Measurements from ENCODE around the gene MTAP.

The MTAP gene

DNA sequence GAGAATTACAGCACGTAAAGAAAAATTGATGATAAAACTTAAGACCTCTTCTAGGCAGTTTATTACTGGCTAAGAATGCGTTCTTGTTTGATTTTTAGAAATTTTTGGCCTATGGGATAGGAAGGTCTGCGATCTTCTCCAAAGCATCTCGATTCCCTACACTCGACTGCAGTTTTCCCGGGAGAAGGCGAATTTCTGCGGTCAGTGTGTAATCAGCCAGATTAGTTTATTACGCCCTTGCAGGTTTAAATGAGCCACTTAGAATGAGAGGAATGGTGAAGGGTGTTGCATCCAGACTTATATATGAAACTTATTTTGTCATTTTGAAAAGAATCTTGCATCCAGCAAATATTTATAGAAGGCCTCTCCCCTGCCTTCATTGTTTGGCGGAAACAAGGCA, 1.2 kb downstream of the MTAP start:
- Histone ChIP-seq H3K79me1 (replicated peaks; ENCODE audit: low read length, poor library complexity, severe bottlenecking) (peaks cover 9% of the 10 kb centered on the region), H3K23ac (ENCODE audit: low read length in 2 of 2) (no peak overlapping the region), H3K27ac (ENCODE audit: low read length, poor library complexity, severe bottlenecking) (peak overlapping the region; percentile 79), H3K14ac (ENCODE audit: low read length in 2 of 2) (no peak overlapping the region), H4K8ac (ENCODE audit: low read length) (peak overlapping the region; percentile 65), H2AFZ (ENCODE audit: low read depth, low read length) (no peak overlapping the region), H3K4me1 (ENCODE audit: control insufficient read depth, insufficient read depth, low read depth, low read length) (peaks cover 10% of the 10 kb centered on the region), H3K4me2 (ENCODE audit: low read length, poor library complexity, severe bottlenecking) (peak overlapping the region; percentile 86), H2BK12ac (ENCODE audit: low read length in 2 of 2) (no peak overlapping the region), H3K4ac (ENCODE audit: low read depth in 1 of 2, low read length in 2 of 2) (no peak overlapping the region), H2AK5ac (ENCODE audit: low read length, severe bottlenecking) (no peak overlapping the region), H3K18ac (ENCODE audit: low read depth in 1 of 2, low read length in 2 of 2) (no peak overlapping the region), H2BK15ac (ENCODE audit: low read depth, poor library complexity, severe bottlenecking) (no peak overlapping the region), H2BK5ac (ENCODE audit: low read depth, low read length, poor library complexity, severe bottlenecking) (no peak overlapping the region), H3K27me3 (ENCODE audit: control insufficient read depth in 1 of 2, insufficient read depth in 1 of 2, low read length in 2 of 2) (no peaks in the 10 kb centered on the region), H3K4me3 (ENCODE audit: insufficient read depth in 1 of 2, low read depth in 1 of 2, low read length in 2 of 2) (peak overlapping the region; percentile 86 to 98), H3K36me3 (ENCODE audit: control insufficient read depth in 1 of 2, insufficient read depth in 2 of 2, low read depth in 1 of 2, low read length in 2 of 2) (peaks cover 7 to 19% of the 10 kb centered on the region in 2 experiments), H4K91ac (ENCODE audit: low read length) (no peak overlapping the region), H3K9ac (ENCODE audit: low read length) (peak overlapping the region; percentile 94), H2BK120ac (ENCODE audit: low read depth, low read length) (no peak overlapping the region), H3K9me3 (ENCODE audit: control insufficient read depth, low read length) (no peaks in the 10 kb centered on the region)
- peak; percentile 28 for DNase-seq
- 24% methylated on average over 6 of the region's 10 CpGs for WGBS

DNA sequence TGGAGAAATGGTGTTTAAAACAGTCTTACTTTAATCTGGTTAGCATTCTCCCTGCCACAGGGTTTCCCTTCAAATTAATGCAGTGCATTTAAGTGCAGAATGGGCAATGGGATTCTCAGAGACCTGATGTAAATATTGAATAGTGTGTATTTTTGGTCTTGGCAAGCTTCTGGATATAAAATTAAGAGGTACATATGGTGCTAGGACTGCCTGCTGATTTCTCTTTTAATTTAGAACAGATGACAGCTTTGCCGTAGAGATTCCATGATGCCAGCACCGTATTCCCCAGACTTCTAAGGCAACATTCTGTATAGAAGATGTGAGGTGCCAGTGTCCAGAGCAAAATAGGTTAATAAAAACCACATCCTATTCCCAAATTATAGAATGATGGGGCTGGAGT, 1.9 kb downstream of the MTAP start:
- H3K4me2 ChIP-seq (ENCODE audit: low read length, poor library complexity, severe bottlenecking) = peak overlapping the region; percentile 10
- no peak overlapping the region for H2BK12ac ChIP-seq (ENCODE audit: low read length in 2 of 2)
- 90% methylated on average over 2 of the region's 2 CpGs for WGBS
- no peak overlapping the region for H2BK15ac ChIP-seq (ENCODE audit: low read depth, poor library complexity, severe bottlenecking)
- H3K14ac ChIP-seq (ENCODE audit: low read length in 2 of 2) = no peak overlapping the region
- H3K79me1 ChIP-seq (replicated peaks; ENCODE audit: low read length, poor library complexity, severe bottlenecking) = peaks cover 12% of the 10 kb centered on the region
- H3K4me3 ChIP-seq (ENCODE audit: insufficient read depth in 1 of 2, low read depth in 1 of 2, low read length in 2 of 2) = peak overlapping the region in 1 of 2 experiments; percentile 86
- no peak overlapping the region for H2BK120ac ChIP-seq (ENCODE audit: low read depth, low read length)
- H2AK5ac ChIP-seq (ENCODE audit: low read length, severe bottlenecking) = no peak overlapping the region
- DNase-seq = no peak
- H4K8ac ChIP-seq (ENCODE audit: low read length) = no peak overlapping the region
- H4K91ac ChIP-seq (ENCODE audit: low read length) = no peak overlapping the region
- H3K9ac ChIP-seq (ENCODE audit: low read length) = peak overlapping the region; percentile 94
- H3K18ac ChIP-seq (ENCODE audit: low read depth in 1 of 2, low read length in 2 of 2) = no peak overlapping the region
- H3K36me3 ChIP-seq (ENCODE audit: control insufficient read depth in 1 of 2, insufficient read depth in 2 of 2, low read depth in 1 of 2, low read length in 2 of 2) = peaks cover 7 to 25% of the 10 kb centered on the region in 2 experiments
- H2AFZ ChIP-seq (ENCODE audit: low read depth, low read length) = no peak overlapping the region
- H3K23ac ChIP-seq (ENCODE audit: low read length in 2 of 2) = no peak overlapping the region
- H3K9me3 ChIP-seq (ENCODE audit: control insufficient read depth, low read length) = no peaks in the 10 kb centered on the region
- H2BK5ac ChIP-seq (ENCODE audit: low read depth, low read length, poor library complexity, severe bottlenecking) = no peak overlapping the region
- no peak overlapping the region for H3K4ac ChIP-seq (ENCODE audit: low read depth in 1 of 2, low read length in 2 of 2)
- H3K4me1 ChIP-seq (ENCODE audit: control insufficient read depth, insufficient read depth, low read depth, low read length) = peaks cover 10% of the 10 kb centered on the region
- no peak overlapping the region for H3K27ac ChIP-seq (ENCODE audit: low read length, poor library complexity, severe bottlenecking)
- no peaks in the 10 kb centered on the region for H3K27me3 ChIP-seq (ENCODE audit: control insufficient read depth in 1 of 2, insufficient read depth in 1 of 2, low read length in 2 of 2)

DNA sequence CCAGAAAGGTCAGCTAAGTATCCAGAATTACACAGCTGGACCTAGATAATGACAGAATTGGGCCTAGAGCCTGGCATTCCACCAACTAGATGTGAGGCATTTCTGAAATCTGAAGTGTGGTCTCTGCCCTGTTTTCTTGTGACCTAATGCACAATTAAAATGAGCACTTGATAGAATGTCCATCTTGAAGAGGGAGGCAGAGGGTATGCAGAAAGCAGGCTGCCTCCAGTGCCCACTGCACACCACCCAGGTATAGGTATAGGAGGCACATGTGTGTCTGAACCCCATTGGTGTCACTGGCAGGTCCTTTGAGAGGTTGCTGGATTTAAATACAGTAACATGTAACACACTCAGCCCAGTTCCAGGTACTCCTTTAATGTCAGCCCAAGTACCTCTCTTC, 2.4 kb downstream of the MTAP start:
- Histone ChIP-seq H3K79me1 (replicated peaks; ENCODE audit: low read length, poor library complexity, severe bottlenecking) (peaks cover 12% of the 10 kb centered on the region), H3K14ac (ENCODE audit: low read length in 2 of 2) (no peak overlapping the region), H2BK120ac (ENCODE audit: low read depth, low read length) (no peak overlapping the region), H3K4ac (ENCODE audit: low read depth in 1 of 2, low read length in 2 of 2) (no peak overlapping the region), H3K4me2 (ENCODE audit: low read length, poor library complexity, severe bottlenecking) (no peak overlapping the region), H3K4me3 (ENCODE audit: insufficient read depth in 1 of 2, low read depth in 1 of 2, low read length in 2 of 2) (peak overlapping the region in 1 of 2 experiments; percentile 86), H2BK15ac (ENCODE audit: low read depth, poor library complexity, severe bottlenecking) (no peak overlapping the region), H3K27me3 (ENCODE audit: control insufficient read depth in 1 of 2, insufficient read depth in 1 of 2, low read length in 2 of 2) (no peaks in the 10 kb centered on the region), H3K9ac (ENCODE audit: low read length) (peak overlapping the region; percentile 94), H3K9me3 (ENCODE audit: control insufficient read depth, low read length) (no peaks in the 10 kb centered on the region), H2BK5ac (ENCODE audit: low read depth, low read length, poor library complexity, severe bottlenecking) (no peak overlapping the region), H3K27ac (ENCODE audit: low read length, poor library complexity, severe bottlenecking) (no peak overlapping the region), H4K8ac (ENCODE audit: low read length) (no peak overlapping the region), H3K23ac (ENCODE audit: low read length in 2 of 2) (no peak overlapping the region), H2AK5ac (ENCODE audit: low read length, severe bottlenecking) (no peak overlapping the region), H3K18ac (ENCODE audit: low read depth in 1 of 2, low read length in 2 of 2) (no peak overlapping the region), H2AFZ (ENCODE audit: low read depth, low read length) (no peak overlapping the region), H2BK12ac (ENCODE audit: low read length in 2 of 2) (peak overlapping the region in 1 of 2 experiments; percentile 29), H3K4me1 (ENCODE audit: control insufficient read depth, insufficient read depth, low read depth, low read length) (peaks cover 10% of the 10 kb centered on the region), H4K91ac (ENCODE audit: low read length) (no peak overlapping the region), H3K36me3 (ENCODE audit: control insufficient read depth in 1 of 2, insufficient read depth in 2 of 2, low read depth in 1 of 2, low read length in 2 of 2) (peaks cover 7 to 29% of the 10 kb centered on the region in 2 experiments)
- no peak for DNase-seq

DNA sequence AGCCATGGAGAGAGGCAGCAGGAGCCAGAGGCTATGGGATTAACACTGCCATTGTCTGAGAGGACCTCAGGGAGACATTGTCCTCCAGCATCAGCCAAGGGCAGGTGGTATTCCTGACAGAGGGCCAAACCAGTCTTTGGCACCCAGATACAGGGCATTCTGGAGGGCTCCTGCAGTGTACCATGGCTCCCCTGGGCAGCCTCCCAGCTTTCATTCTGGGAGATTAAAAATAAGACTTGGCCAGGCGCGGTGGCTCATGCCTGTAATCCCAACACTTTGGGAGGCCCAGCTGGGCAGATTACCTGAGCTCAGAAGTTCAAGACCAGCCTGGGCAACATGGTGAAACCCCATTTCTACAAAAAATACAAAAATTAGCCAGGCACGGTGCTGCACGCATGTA, 4.2 kb downstream of the MTAP start:
- H3K27me3 ChIP-seq (ENCODE audit: control insufficient read depth in 1 of 2, insufficient read depth in 1 of 2, low read length in 2 of 2) = no peaks in the 10 kb centered on the region
- peak overlapping the region in 1 of 2 experiments; percentile 18 for H2BK12ac ChIP-seq (ENCODE audit: low read length in 2 of 2)
- no peak overlapping the region for H3K23ac ChIP-seq (ENCODE audit: low read length in 2 of 2)
- no peak for DNase-seq
- H4K8ac ChIP-seq (ENCODE audit: low read length) = no peak overlapping the region
- peak overlapping the region; percentile 5 for H4K91ac ChIP-seq (ENCODE audit: low read length)
- H2AFZ ChIP-seq (ENCODE audit: low read depth, low read length) = no peak overlapping the region
- H2AK5ac ChIP-seq (ENCODE audit: low read length, severe bottlenecking) = no peak overlapping the region
- H3K14ac ChIP-seq (ENCODE audit: low read length in 2 of 2) = no peak overlapping the region
- H2BK5ac ChIP-seq (ENCODE audit: low read depth, low read length, poor library complexity, severe bottlenecking) = no peak overlapping the region
- no peaks in the 10 kb centered on the region for H3K9me3 ChIP-seq (ENCODE audit: control insufficient read depth, low read length)
- H3K18ac ChIP-seq (ENCODE audit: low read depth in 1 of 2, low read length in 2 of 2) = no peak overlapping the region
- H3K27ac ChIP-seq (ENCODE audit: low read length, poor library complexity, severe bottlenecking) = no peak overlapping the region
- no peak overlapping the region for H3K4ac ChIP-seq (ENCODE audit: low read depth in 1 of 2, low read length in 2 of 2)
- 100% methylated on average over 4 of the region's 4 CpGs for WGBS
- no peak overlapping the region for H3K9ac ChIP-seq (ENCODE audit: low read length)
- no peak overlapping the region for H3K4me3 ChIP-seq (ENCODE audit: insufficient read depth in 1 of 2, low read depth in 1 of 2, low read length in 2 of 2)
- no peak overlapping the region for H2BK15ac ChIP-seq (ENCODE audit: low read depth, poor library complexity, severe bottlenecking)
- peaks cover 13% of the 10 kb centered on the region for H3K4me1 ChIP-seq (ENCODE audit: control insufficient read depth, insufficient read depth, low read depth, low read length)
- peaks cover 21% of the 10 kb centered on the region for H3K79me1 ChIP-seq (replicated peaks; ENCODE audit: low read length, poor library complexity, severe bottlenecking)
- no peak overlapping the region for H2BK120ac ChIP-seq (ENCODE audit: low read depth, low read length)
- H3K4me2 ChIP-seq (ENCODE audit: low read length, poor library complexity, severe bottlenecking) = no peak overlapping the region
- peaks cover 14 to 47% of the 10 kb centered on the region in 2 experiments for H3K36me3 ChIP-seq (ENCODE audit: control insufficient read depth in 1 of 2, insufficient read depth in 2 of 2, low read depth in 1 of 2, low read length in 2 of 2)

Measured in mesenchymal stem cell (in vitro differentiated cells and primary cell).